Ishikawa (cell line): ENCODE measurements around the gene PHF3.

Source experiments
- CEBPB ChIP-seq: IDR thresholded peaks from 2 replicates; pipeline ENCODE4 v1.6.1; 2012
- CREB1 ChIP-seq: IDR thresholded peaks from 2 replicates; pipeline ENCODE4 v1.6.1; 2012; ENCODE audit warnings: low read depth
- EP300 ChIP-seq: IDR thresholded peaks from 2 replicates; pipeline ENCODE4 v1.6.1; 2012; ENCODE audit warnings: borderline replicate concordance
- FOXM1 ChIP-seq: IDR thresholded peaks from 2 replicates; pipeline ENCODE4 v1.6.1; 2012; ENCODE audit warnings: low read depth, borderline replicate concordance
- RAD21 ChIP-seq: IDR thresholded peaks from 2 replicates; pipeline ENCODE4 v1.6.1; 2012; ENCODE audit warnings: low read depth
- TAF1 ChIP-seq: IDR thresholded peaks from 2 replicates; pipeline ENCODE4 v1.6.1; 2012; ENCODE audit warnings: low read depth, mild to moderate bottlenecking
- TCF12 ChIP-seq: IDR thresholded peaks from 2 replicates; pipeline ENCODE4 v1.6.1; 2012; ENCODE audit warnings: low read depth
- TF ChIP-seq, protein P1 (sequence below): IDR thresholded peaks from 2 replicates; pipeline ENCODE4 v1.6.1; 2012; ENCODE audit warnings: low read depth, mild to moderate bottlenecking
- TF ChIP-seq, protein P2 (sequence below): IDR thresholded peaks from 2 replicates; pipeline ENCODE4 v1.6.1; 2012

DNA sequence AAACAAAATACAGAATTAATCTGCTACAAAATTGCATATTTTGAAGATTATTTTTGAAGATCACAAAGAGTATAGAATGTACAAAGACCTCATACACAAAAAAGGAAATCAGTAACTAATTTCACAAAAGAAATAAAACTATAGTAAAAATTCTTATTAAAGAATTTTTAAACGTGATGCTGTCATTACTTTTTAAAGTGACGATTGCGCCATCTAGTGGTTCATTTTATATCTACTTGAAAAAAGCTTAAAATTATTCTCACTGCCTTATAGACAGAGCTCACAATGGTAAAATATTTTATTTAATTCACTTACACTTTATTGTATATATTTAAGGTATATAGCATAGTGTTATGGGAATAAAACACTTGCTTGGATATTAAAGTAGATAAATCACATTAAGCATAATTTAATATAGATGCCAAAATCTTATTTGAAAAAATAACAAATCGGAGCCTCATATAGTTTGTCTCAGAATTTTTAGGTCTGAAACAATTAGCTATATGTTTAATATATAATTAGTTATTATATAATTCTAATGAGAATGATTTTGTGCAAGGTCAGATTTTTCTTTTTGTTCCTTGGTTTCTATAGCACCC is 128.8 kb downstream of the PHF3 start:
- TF ChIP-seq CEBPB (no peak), CREB1 (no peak), TCF12 (no peak), FOXM1 (no peak), RAD21 (peak; percentile 50), TAF1 (no peak), EP300 (no peak)
- TF ChIP-seq, protein P1, sequence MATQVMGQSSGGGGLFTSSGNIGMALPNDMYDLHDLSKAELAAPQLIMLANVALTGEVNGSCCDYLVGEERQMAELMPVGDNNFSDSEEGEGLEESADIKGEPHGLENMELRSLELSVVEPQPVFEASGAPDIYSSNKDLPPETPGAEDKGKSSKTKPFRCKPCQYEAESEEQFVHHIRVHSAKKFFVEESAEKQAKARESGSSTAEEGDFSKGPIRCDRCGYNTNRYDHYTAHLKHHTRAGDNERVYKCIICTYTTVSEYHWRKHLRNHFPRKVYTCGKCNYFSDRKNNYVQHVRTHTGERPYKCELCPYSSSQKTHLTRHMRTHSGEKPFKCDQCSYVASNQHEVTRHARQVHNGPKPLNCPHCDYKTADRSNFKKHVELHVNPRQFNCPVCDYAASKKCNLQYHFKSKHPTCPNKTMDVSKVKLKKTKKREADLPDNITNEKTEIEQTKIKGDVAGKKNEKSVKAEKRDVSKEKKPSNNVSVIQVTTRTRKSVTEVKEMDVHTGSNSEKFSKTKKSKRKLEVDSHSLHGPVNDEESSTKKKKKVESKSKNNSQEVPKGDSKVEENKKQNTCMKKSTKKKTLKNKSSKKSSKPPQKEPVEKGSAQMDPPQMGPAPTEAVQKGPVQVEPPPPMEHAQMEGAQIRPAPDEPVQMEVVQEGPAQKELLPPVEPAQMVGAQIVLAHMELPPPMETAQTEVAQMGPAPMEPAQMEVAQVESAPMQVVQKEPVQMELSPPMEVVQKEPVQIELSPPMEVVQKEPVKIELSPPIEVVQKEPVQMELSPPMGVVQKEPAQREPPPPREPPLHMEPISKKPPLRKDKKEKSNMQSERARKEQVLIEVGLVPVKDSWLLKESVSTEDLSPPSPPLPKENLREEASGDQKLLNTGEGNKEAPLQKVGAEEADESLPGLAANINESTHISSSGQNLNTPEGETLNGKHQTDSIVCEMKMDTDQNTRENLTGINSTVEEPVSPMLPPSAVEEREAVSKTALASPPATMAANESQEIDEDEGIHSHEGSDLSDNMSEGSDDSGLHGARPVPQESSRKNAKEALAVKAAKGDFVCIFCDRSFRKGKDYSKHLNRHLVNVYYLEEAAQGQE = no peak
- TF ChIP-seq, protein P2, sequence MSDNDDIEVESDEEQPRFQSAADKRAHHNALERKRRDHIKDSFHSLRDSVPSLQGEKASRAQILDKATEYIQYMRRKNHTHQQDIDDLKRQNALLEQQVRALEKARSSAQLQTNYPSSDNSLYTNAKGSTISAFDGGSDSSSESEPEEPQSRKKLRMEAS = no peak
